HepG2 (cell line): Measurements from ENCODE around the gene NFATC4. TPM values are rescaled to one million over a fixed set of nuclear protein-coding genes. Genes with fewer than 3 reads are reported as not detected.
A peak's percentile ranks its signal among the peaks of the same experiment; 100 is the strongest.

Source experiments
- AGO1 ChIP-seq: fragments of 200-400 bp; formaldehyde crosslinking; IDR thresholded peaks from 2 replicates; pipeline ENCODE4 v1.6.1; 2017; ENCODE audit warnings: mild to moderate bottlenecking, low read depth, low read length, moderate library complexity; ENCODE audit not compliant: poor library complexity, severe bottlenecking
- CREM ChIP-seq, 2 experiments: sonication (generic) in 1 of 2; formaldehyde crosslinking in 1 of 2; IDR thresholded peaks; 2 replicates each; pipeline versions ENCODE4 v1.4.0 to v1.6.1; 2016 to 2020; ENCODE audit warnings: antibody characterized with exemption in 1 of 2, mild to moderate bottlenecking in 1 of 2, missing genetic modification reagents in 1 of 2
- E2F5 ChIP-seq: sonication (generic); formaldehyde crosslinking; conservative IDR thresholded peaks from 2 replicates; pipeline ENCODE4 v1.4.0; 2020; ENCODE audit warnings: missing genetic modification reagents
- ESRRA ChIP-seq: sonication (generic); formaldehyde crosslinking; IDR thresholded peaks from 2 replicates; pipeline ENCODE4 v1.5.1; 2020; ENCODE audit warnings: mild to moderate bottlenecking, low read depth, missing genetic modification reagents
- GMEB2 ChIP-seq: IDR thresholded peaks from 2 replicates; pipeline ENCODE4 v1.6.1; 2016; ENCODE audit warnings: missing biosample characterization, missing genetic modification reagents, low read depth
- JARID2 ChIP-seq: sonication (generic); formaldehyde crosslinking; IDR thresholded peaks from 2 replicates; pipeline ENCODE4 v1.8.1; 2023; ENCODE audit warnings: missing genetic modification reagents, inconsistent platforms; ENCODE audit not compliant: insufficient replicate concordance
- KDM5A ChIP-seq: fragments of 200-600 bp; sonication (generic); IDR thresholded peaks from 2 replicates; pipeline ENCODE4 v1.7.0; 2018; ENCODE audit warnings: antibody characterized with exemption, mild to moderate bottlenecking, low read length, borderline replicate concordance
- NFKBIZ ChIP-seq: IDR thresholded peaks from 2 replicates; pipeline ENCODE4 v1.6.1; 2018; ENCODE audit warnings: missing genetic modification reagents, missing compliant biosample characterization
- NR2F1 ChIP-seq, 2 experiments: fragments of 450-650 bp in 1 of 2; formaldehyde crosslinking in 1 of 2; IDR thresholded peaks; 2 replicates each; pipeline versions ENCODE4 v1.5.0 to v1.6.1; 2016 to 2020; ENCODE audit warnings: mild to moderate bottlenecking in 1 of 2, missing compliant biosample characterization in 1 of 2, missing genetic modification reagents in 1 of 2, moderate library complexity in 1 of 2
- SP1 ChIP-seq, 2 experiments: fragments of 450-650 bp in 1 of 2; sonication (generic) in 1 of 2; formaldehyde crosslinking in 1 of 2; IDR thresholded peaks; 2 replicates each; pipeline versions ENCODE4 v1.4.0 to v1.6.1; 2016 to 2020; ENCODE audit warnings: missing genetic modification reagents in 1 of 2
- SRSF4 ChIP-seq: fragments of 200-400 bp; formaldehyde crosslinking; IDR thresholded peaks from one replicate; pipeline ENCODE4 v1.6.1; 2018; ENCODE audit warnings: mild to moderate bottlenecking, low read depth, low read length, moderate library complexity; ENCODE audit not compliant: poor library complexity, severe bottlenecking
- SRY ChIP-seq: sonication (generic); formaldehyde crosslinking; IDR thresholded peaks from 2 replicates; pipeline ENCODE4 v1.8.0; 2022; ENCODE audit warnings: mild to moderate bottlenecking, missing genetic modification reagents
- ZHX2 ChIP-seq, 2 experiments: sonication (generic) in 1 of 2; formaldehyde crosslinking in 1 of 2; IDR thresholded peaks; 2 replicates each; pipeline versions ENCODE4 v1.6.1 to v1.9.0; 2014 to 2022; ENCODE audit warnings: antibody characterized with exemption in 1 of 2, borderline replicate concordance in 1 of 2, inconsistent platforms in 1 of 2, low read depth in 1 of 2, missing genetic modification reagents in 1 of 2
- ZMAT5 ChIP-seq: sonication (generic); formaldehyde crosslinking; IDR thresholded peaks from 2 replicates; pipeline ENCODE4 v1.5.0; 2020; ENCODE audit warnings: mild to moderate bottlenecking, low read depth, missing genetic modification reagents, borderline replicate concordance
- ZNF101 ChIP-seq: sonication (generic); formaldehyde crosslinking; IDR thresholded peaks from 2 replicates; pipeline ENCODE4 v1.4.0; 2020; ENCODE audit warnings: mild to moderate bottlenecking, low read depth, missing genetic modification reagents, borderline replicate concordance
- ZNF17 ChIP-seq: sonication (generic); formaldehyde crosslinking; IDR thresholded peaks from 2 replicates; pipeline ENCODE4 v1.5.0; 2020; ENCODE audit warnings: mild to moderate bottlenecking, missing genetic modification reagents
- ZNF746 ChIP-seq: sonication (generic); formaldehyde crosslinking; IDR thresholded peaks from 2 replicates; pipeline ENCODE4 v1.8.0; 2022; ENCODE audit warnings: mild to moderate bottlenecking, missing genetic modification reagents
- ZZZ3 ChIP-seq: sonication (generic); formaldehyde crosslinking; IDR thresholded peaks from 2 replicates; pipeline ENCODE4 v1.4.0; 2020; ENCODE audit warnings: missing genetic modification reagents, mild to moderate bottlenecking, borderline replicate concordance
- polyA plus RNA-seq, 8 experiments: library from polyadenylated mRNA; depleted of rRNA in 3 of 8; stranded (reverse) in 7 of 8; unstranded in 1 of 8; fragments of >200 nt; fragmentation: Illumina TruSeq in 4 of 8; extraction: Trizol in 4 of 8; gene quantifications; 2 replicates each; pipeline versions ENCODE4 v1.2.1 to v1.2.3, GENCODE V29; 2011 to 2016; ENCODE audit warnings: low read depth in 4 of 8, missing spikeins in 1 of 8, mixed read lengths in 1 of 8; ENCODE audit not compliant: insufficient read depth in 1 of 8
- total RNA-seq, 5 experiments: library from RNA; depleted of rRNA; stranded (reverse); fragments of >200 nt; fragmentation: Illumina TruSeq; extraction: Trizol; gene quantifications; 2 replicates each; pipeline ENCODE4 v1.2.3, GENCODE V29; 2016; ENCODE audit warnings: low read depth in 1 of 5

The NFATC4 gene
- total and polyA plus RNA-seq, 2 of the 13 experiments (the other 11 are each of a cell fraction or from before 2014, with no cell fraction given) = 0.04 to 0.15 TPM

GRCh38 chr14:24366721-24367513 is 1.1 kb upstream of the NFATC4 start (continued):
- TF ChIP-seq ZHX2 (IDR thresholded peaks at IDR 0.05; ENCODE audit: low read depth) (0 out of 2 replicates have a peak, but pooled peaks have one; percentile 11), ZHX2 (CRISPR knock-in tag; IDR thresholded peaks at IDR 0.05; ENCODE audit: borderline replicate concordance) (no peak), NR2F1 (CRISPR knock-in tag; IDR thresholded peaks at IDR 0.05) (no peak; a peak in 1 of 4 replicates), ZMAT5 (CRISPR knock-in tag) (no peak), ZZZ3 (no peak), ZNF746 (CRISPR knock-in tag) (no peak; the same call in 1 of the 2 replicates), SRY (no peak; the same call in 1 of the 2 replicates), ESRRA (CRISPR knock-in tag) (peak; percentile 50; the same call in 1 of the 2 replicates), JARID2 (no peak), ZNF17 (CRISPR knock-in tag) (no peak), KDM5A (no peak; the same call in 1 of the 2 replicates), SP1 (IDR thresholded peaks at IDR 0.05) (no peak), SP1 (CRISPR knock-in tag; IDR thresholded peaks at IDR 0.05) (peak; percentile 38; the same call in 1 of the 2 replicates), NFKBIZ (CRISPR knock-in tag) (0 out of 2 replicates have a peak, but pooled peaks have one; percentile 27), E2F5 (CRISPR knock-in tag) (no peak), SRSF4 (no peak), CREM (IDR thresholded peaks at IDR 0.05) (peak; percentile 53), CREM (CRISPR knock-in tag; IDR thresholded peaks at IDR 0.05) (no peak), GMEB2 (CRISPR knock-in tag) (no peak), AGO1 (peak; percentile 11), ZNF101 (CRISPR knock-in tag) (no peak)
